MCF 10A (cell line): ENCODE results near the gene PIGB. TPM values are rescaled to one million over a fixed set of nuclear protein-coding genes. Genes with fewer than 3 reads are reported as not detected.

Source experiments
- BruUV-seq: library from RNA; stranded (reverse); fragments of 400-500 nt; replicated peaks from 2 replicates; lab custom pipeline; 2021; lab: Mats Ljungman, UMichigan
- CTCF ChIA-PET: fragments of 300-600 bp; sonication (Branson Sonifier 250); formaldehyde crosslinking; extraction: SDS; loops from one replicate; lab custom pipeline; 2021; ENCODE audit warnings: antibody characterized with exemption, inconsistent platforms; lab: Yijun Ruan, JAX
- POLR2A ChIA-PET: fragments of 300-600, 350-650 bp; sonication (Branson Sonifier 250); formaldehyde crosslinking; extraction: SDS; loops from one replicate; lab custom pipeline; 2020; ENCODE audit warnings: antibody characterized with exemption, inconsistent platforms; lab: Yijun Ruan, JAX
- DNase-seq: peaks from one replicate; pipeline ENCODE4 v3.0.0-alpha.2; 2018; ENCODE audit not compliant: unreplicated experiment
- H3K27ac Mint-ChIP-seq: one replicate; pipeline ENCODE4 v1.8.0; 2022; ENCODE audit warnings: mild to moderate bottlenecking, low read depth, mixed read lengths; ENCODE audit not compliant: unreplicated experiment
- H3K27me3 Mint-ChIP-seq: one replicate; pipeline ENCODE4 v1.8.0; 2022; ENCODE audit warnings: mixed read lengths; ENCODE audit not compliant: insufficient read depth, unreplicated experiment
- H3K36me3 Mint-ChIP-seq: one replicate; pipeline ENCODE4 v1.8.0; 2022; ENCODE audit warnings: mild to moderate bottlenecking, moderate library complexity, mixed read lengths; ENCODE audit not compliant: insufficient read depth, unreplicated experiment
- H3K4me1 Mint-ChIP-seq: one replicate; pipeline ENCODE4 v1.8.0; 2022; ENCODE audit warnings: mixed read lengths; ENCODE audit not compliant: insufficient read depth, unreplicated experiment
- H3K4me3 Mint-ChIP-seq: one replicate; pipeline ENCODE4 v1.8.0; 2022; ENCODE audit warnings: mild to moderate bottlenecking, moderate library complexity, mixed read lengths; ENCODE audit not compliant: unreplicated experiment
- H3K9me3 Mint-ChIP-seq: one replicate; pipeline ENCODE4 v1.8.0; 2022; ENCODE audit warnings: mixed read lengths; ENCODE audit not compliant: unreplicated experiment
- CTCF ChIP-seq: fragments of 200-600 bp; IDR thresholded peaks from one replicate; pipeline ENCODE4 v1.8.0; 2022; ENCODE audit warnings: antibody characterized with exemption, mild to moderate bottlenecking; ENCODE audit not compliant: unreplicated experiment
- intact Hi-C: fragments of 100-400 bp; cut with micrococcal nuclease; formaldehyde crosslinking; loops from 2 replicates; pipeline ENCODE4 v1.14.1; 2022
- microRNA-seq: library from miRNA; unstranded; fragments of <30 nt; microRNA quantifications from one replicate; pipeline ENCODE4 v1.2.0, GENCODE V29; 2022
- total RNA-seq: library from RNA; stranded (reverse); gene quantifications from 2 replicates; pipeline ENCODE4 v1.2.3, GENCODE V29; 2022

PIGB gene
- total RNA-seq, 1 experiment from 2014 or later = 16.2 TPM

GRCh38 chr15:55401786-55402246 is 82.8 kb downstream of the PIGB start:
- no peak for TF ChIP-seq CTCF
- Mint-ChIP-seq H3K36me3 (peaks cover 5% of the 10 kb centered on the region), H3K27ac (peak overlapping the region; percentile 85), H3K4me1 (peaks cover 22% of the 10 kb centered on the region), H3K4me3 (no peak overlapping the region), H3K27me3 (no peaks in the 10 kb centered on the region), H3K9me3 (no peaks in the 10 kb centered on the region)
- no peak for DNase-seq
- POLR2A ChIA-PET = interaction anchor here (2.0 to 2.3 kb wide), 2 partner anchors 13 to 83 kb away, joined by 10 to 13 read pairs; partner anchors contain the start of genes PIGB and PIGBOS1
- CTCF ChIA-PET = interaction anchor here (0.6 to 1.1 kb wide), 3 partner anchors 13 to 48 kb away, joined by 3 to 5 read pairs (median 4); no protein-coding TSS in a partner anchor
- intact Hi-C loops = no loop called here
- BruUV-seq = no TSS peak

GRCh38 chr15:55402707-55403106 is 83.7 kb downstream of the PIGB start:
- Mint-ChIP-seq H3K9me3 (no peaks in the 10 kb centered on the region), H3K36me3 (no peaks in the 10 kb centered on the region), H3K27me3 (no peaks in the 10 kb centered on the region), H3K27ac (peak overlapping the region; percentile 85), H3K4me1 (peaks cover 29% of the 10 kb centered on the region), H3K4me3 (no peak overlapping the region)
- CTCF ChIA-PET = interaction anchor here (0.6 to 1.2 kb wide), 5 partner anchors 39 to 109 kb away, joined by 3 to 6 read pairs (median 3); partner anchors contain the start of gene PIGB
- DNase-seq = no peak
- intact Hi-C loops = no loop called here
- BruUV-seq = no TSS peak
- POLR2A ChIA-PET = interaction anchor here (0.8 to 2.3 kb wide), 3 partner anchors 14 to 225 kb away, joined by 3 to 13 read pairs (median 10); partner anchors contain the start of genes PIGB and PIGBOS1
- no peak for TF ChIP-seq CTCF

GRCh38 chr15:55403531-55403930 is 84.5 kb downstream of the PIGB start:
- TF ChIP-seq CTCF = no peak
- peak; percentile 10 for DNase-seq
- intact Hi-C loops = no loop called here
- POLR2A ChIA-PET = interaction anchor here (0.6 to 2.3 kb wide), 2 partner anchors 13 to 85 kb away, joined by 3 to 13 read pairs; partner anchors contain the start of genes PIGB and PIGBOS1
- CTCF ChIA-PET = interaction anchor here (1.2 kb wide), 1 partner anchor 106 kb away, joined by 3 read pairs; no protein-coding TSS in a partner anchor
- H3K36me3 Mint-ChIP-seq = no peaks in the 10 kb centered on the region
- peak overlapping the region; percentile 25 for H3K4me3 Mint-ChIP-seq
- peak overlapping the region; percentile 85 for H3K27ac Mint-ChIP-seq
- no peaks in the 10 kb centered on the region for H3K27me3 Mint-ChIP-seq
- BruUV-seq = no TSS peak
- no peaks in the 10 kb centered on the region for H3K9me3 Mint-ChIP-seq
- H3K4me1 Mint-ChIP-seq = peaks cover 29% of the 10 kb centered on the region

Small RNA genes lying within 50 kb of the gene (microRNA-seq; reads per million reads assigned to microRNA genes)
- 35.4 reads per million, percentile 65 among the genes with 10 or more reads in this experiment for gene MIR628

Other genes starting within 250 kb of the PIGB start
- 162 and 167 TPM in 2 replicates for gene RSL24D1, start 122.3 kb upstream of the PIGB start, total RNA-seq
- 36.0 and 43.6 TPM in 2 replicates for gene RAB27A, start 29.4 kb upstream of the PIGB start, total RNA-seq
- gene PIGBOS1, start 99 bp upstream of the PIGB start, total RNA-seq = 13.9 and 16.1 TPM in 2 replicates
- 30.4 and 50.1 TPM in 2 replicates for gene CCPG1, start 89.1 kb downstream of the PIGB start, total RNA-seq
- gene PIERCE2, start 89.3 kb downstream of the PIGB start, total RNA-seq = 3.5 and 5.0 TPM in 2 replicates
- gene DNAAF4, start 189.0 kb downstream of the PIGB start, total RNA-seq = 3.8 and 4.0 TPM in 2 replicates